IMR-90 (cell line): ENCODE results near the gene PPP5C. TPM values are rescaled to one million over a fixed set of nuclear protein-coding genes. Genes with fewer than 3 reads are reported as not detected.
A peak's percentile ranks its signal among the peaks of the same experiment; 100 is the strongest.

Source experiments
- ATAC-seq: fragments of 200-7000 bp; cut with Tn5 transposase; 2 replicates; pipeline ENCODE4 v1.9.1; 2020; ENCODE audit warnings: low read depth, mild to moderate bottlenecking, moderate library complexity
- BruUV-seq: library from RNA; stranded (reverse); fragments of 400-500 nt; replicated peaks from 2 replicates; lab custom pipeline; 2021; lab: Mats Ljungman, UMichigan
- CTCF ChIA-PET: fragments of 300-600 bp; formaldehyde crosslinking; extraction: SDS; loops from one replicate; lab custom pipeline; 2021; ENCODE audit warnings: antibody characterized with exemption; lab: Yijun Ruan, JAX
- POLR2A ChIA-PET: fragments of 300-600 bp; sonication (Branson Sonifier 250); formaldehyde crosslinking; loops from one replicate; lab custom pipeline; 2022; ENCODE audit warnings: antibody characterized with exemption; ENCODE audit not compliant: unreplicated experiment; lab: Charles Lee
- DNase-seq: peaks from one replicate; pipeline ENCODE4 v3.0.0; 2013
- H2AFZ ChIP-seq: replicated peaks from 2 replicates; pipeline ENCODE3; 2013; ENCODE audit warnings: low read length, mild to moderate bottlenecking; ENCODE audit not compliant: poor library complexity
- H2AK5ac ChIP-seq: 2 replicates; pipeline ENCODE4 v1.6.1; 2013; ENCODE audit warnings: low read depth, low read length, inconsistent platforms
- H2AK9ac ChIP-seq: replicated peaks from 2 replicates; pipeline ENCODE3; 2013; ENCODE audit warnings: mild to moderate bottlenecking, low read depth, low read length, moderate library complexity; ENCODE audit not compliant: poor library complexity
- H2BK120ac ChIP-seq: 2 replicates; pipeline ENCODE4 v1.6.1; 2013; ENCODE audit warnings: low read depth, low read length, inconsistent platforms
- H2BK15ac ChIP-seq: 3 replicates; pipeline ENCODE4 v1.6.1; 2013; ENCODE audit warnings: low read depth, low read length, inconsistent platforms
- H2BK20ac ChIP-seq: 2 replicates; pipeline ENCODE4 v1.6.1; 2013; ENCODE audit warnings: low read depth, mild to moderate bottlenecking, inconsistent platforms, low read length, moderate library complexity
- H2BK5ac ChIP-seq: 2 replicates; pipeline ENCODE4 v1.6.1; 2013; ENCODE audit warnings: mild to moderate bottlenecking, low read depth, low read length, inconsistent platforms; ENCODE audit not compliant: poor library complexity, severe bottlenecking
- H3K14ac ChIP-seq: replicated peaks from 2 replicates; pipeline ENCODE4 v1.6.1; 2013; ENCODE audit warnings: low read depth, low read length, inconsistent platforms
- H3K18ac ChIP-seq: 2 replicates; pipeline ENCODE4 v1.6.1; 2013; ENCODE audit warnings: low read depth, low read length, control low read depth
- H3K23ac ChIP-seq: 2 replicates; pipeline ENCODE4 v1.6.1; 2013; ENCODE audit warnings: low read depth, low read length, inconsistent platforms
- H3K27ac ChIP-seq: 2 replicates; pipeline ENCODE4 v1.5.1; 2013; ENCODE audit warnings: mild to moderate bottlenecking, control low read depth, low read length; ENCODE audit not compliant: insufficient read depth
- H3K27me3 ChIP-seq: 2 replicates; pipeline ENCODE4 v1.6.1; 2013; ENCODE audit warnings: low read length; ENCODE audit not compliant: control insufficient read depth, insufficient read depth
- H3K36me3 ChIP-seq: 2 replicates; pipeline ENCODE4 v1.6.1; 2013; ENCODE audit warnings: low read length, mixed read lengths; ENCODE audit not compliant: control insufficient read depth, insufficient read depth
- H3K4ac ChIP-seq: 2 replicates; pipeline ENCODE4 v1.6.1; 2013; ENCODE audit warnings: low read depth, low read length, inconsistent platforms
- H3K4me1 ChIP-seq: 2 replicates; pipeline ENCODE4 v1.6.1; 2013; ENCODE audit warnings: low read length, mixed read lengths; ENCODE audit not compliant: control insufficient read depth, insufficient read depth
- H3K4me2 ChIP-seq: 2 replicates; pipeline ENCODE4 v1.6.1; 2013; ENCODE audit warnings: low read depth, mild to moderate bottlenecking, control low read depth, low read length, moderate library complexity
- H3K4me3 ChIP-seq: 2 replicates; pipeline ENCODE4 v1.5.1; 2013; ENCODE audit warnings: low read depth, mild to moderate bottlenecking, control low read depth, low read length, moderate library complexity; ENCODE audit not compliant: insufficient read depth
- H3K56ac ChIP-seq: 2 replicates; pipeline ENCODE4 v1.6.1; 2013; ENCODE audit warnings: low read length, inconsistent platforms; ENCODE audit not compliant: insufficient read depth; ENCODE audit errors: extremely low read depth
- H3K79me1 ChIP-seq, 2 experiments: 2 replicates each; pipeline ENCODE4 v1.6.1; 2013; ENCODE audit warnings: low read length in 2 of 2, inconsistent platforms in 1 of 2, low read depth in 1 of 2
- H3K9ac ChIP-seq: 2 replicates; pipeline ENCODE4 v1.6.1; 2013; ENCODE audit warnings: low read depth, low read length, control low read depth
- H3K9me1 ChIP-seq: 2 replicates; pipeline ENCODE4 v1.6.1; 2013; ENCODE audit warnings: low read length, inconsistent platforms; ENCODE audit not compliant: insufficient read depth
- H3K9me3 ChIP-seq: 2 replicates; pipeline ENCODE4 v1.6.1; 2013; ENCODE audit warnings: low read length; ENCODE audit not compliant: control insufficient read depth, insufficient read depth
- H4K20me1 ChIP-seq: 2 replicates; pipeline ENCODE4 v1.6.1; 2013; ENCODE audit warnings: low read length, inconsistent platforms; ENCODE audit not compliant: insufficient read depth
- H4K5ac ChIP-seq: 2 replicates; pipeline ENCODE4 v1.6.1; 2013; ENCODE audit warnings: mild to moderate bottlenecking, low read depth, low read length, control low read depth
- H4K8ac ChIP-seq, 2 experiments: 2 replicates each; pipeline ENCODE4 v1.6.1; 2013; ENCODE audit warnings: low read depth in 2 of 2, low read length in 2 of 2, control low read depth in 1 of 2, inconsistent platforms in 1 of 2
- H4K91ac ChIP-seq: 2 replicates; pipeline ENCODE4 v1.6.1; 2013; ENCODE audit warnings: low read depth, low read length, inconsistent platforms; ENCODE audit not compliant: insufficient read depth
- CEBPB ChIP-seq: IDR thresholded peaks from 2 replicates; pipeline ENCODE4 v1.6.1; 2012; ENCODE audit warnings: low read depth, low read length, improper control_type of control experiment
- FOS ChIP-seq: fragments of 150-350 bp; IDR thresholded peaks from 2 replicates; pipeline ENCODE4 v1.6.1; 2016; ENCODE audit warnings: low read depth, low read length
- MAFK ChIP-seq: IDR thresholded peaks from 2 replicates; pipeline ENCODE4 v1.6.1; 2012; ENCODE audit warnings: low read depth, low read length, improper control_type of control experiment
- MXI1 ChIP-seq: IDR thresholded peaks from 2 replicates; pipeline ENCODE4 v1.6.1; 2012; ENCODE audit warnings: low read depth, mild to moderate bottlenecking, low read length, moderate library complexity, borderline replicate concordance
- NFE2L2 ChIP-seq: fragments of 150-350 bp; IDR thresholded peaks from 2 replicates; pipeline ENCODE4 v1.6.1; 2016; ENCODE audit warnings: low read depth, mild to moderate bottlenecking, low read length
- RAD21 ChIP-seq: IDR thresholded peaks from 2 replicates; pipeline ENCODE4 v1.6.1; 2012; ENCODE audit warnings: low read length, improper control_type of control experiment
- RFX5 ChIP-seq: IDR thresholded peaks from 2 replicates; pipeline ENCODE4 v1.8.0; 2012; ENCODE audit warnings: low read depth, mild to moderate bottlenecking, low read length, moderate library complexity
- WGBS, 2 experiments: methylation state at CpG; one replicate each; pipeline versions ENCODE4 v1.1.5 to v1.1.7; 2013; ENCODE audit warnings: missing lambda C conversion rate in 2 of 2; ENCODE audit not compliant: insufficient read length in 1 of 2; ENCODE audit errors: extremely low coverage in 2 of 2; 5-methylcytosine and 5-hydroxymethylcytosine counted together
- dilution Hi-C: fragments of 300-500 bp; cut with HindIII; formaldehyde crosslinking; loops from one replicate; pipeline ENCODE4 v1.14.3; 2018; ENCODE audit warnings: low sequenced_read_pairs; ENCODE audit not compliant: unreplicated experiment
- in situ Hi-C: fragments of 300-500 bp; cut with MboI; formaldehyde crosslinking; loops from 3 replicates; pipeline ENCODE4 v1.14.3; 2019; ENCODE audit warnings: low sequenced_read_pairs, inconsistent platforms, mixed read lengths
- intact Hi-C: fragments of 100-400 bp; cut with micrococcal nuclease; formaldehyde crosslinking; loops from 2 replicates; pipeline ENCODE4 v1.10.0; 2022
- polyA plus RNA-seq, 3 experiments: library from polyadenylated mRNA; depleted of rRNA; stranded (reverse); fragments of >200 nt; gene quantifications; 2 replicates each; pipeline ENCODE4 v1.2.3, GENCODE V29; 2012; ENCODE audit warnings: low replicate concordance in 1 of 3
- total RNA-seq: library from RNA; depleted of rRNA; stranded (reverse); fragments of >200 nt; gene quantifications from 2 replicates; pipeline ENCODE4 v1.2.3, GENCODE V29; 2012
- TF ChIP-seq, protein P1 (sequence below): conservative IDR thresholded peaks from 2 replicates; pipeline ENCODE4 v1.5.1; 2012; ENCODE audit warnings: mild to moderate bottlenecking, low read depth, low read length, improper control_type of control experiment

PPP5C gene
- total and polyA plus RNA-seq, 2 of the 4 experiments (the other 2 are of a cell fraction) = 80.5 to 128 TPM

DNA sequence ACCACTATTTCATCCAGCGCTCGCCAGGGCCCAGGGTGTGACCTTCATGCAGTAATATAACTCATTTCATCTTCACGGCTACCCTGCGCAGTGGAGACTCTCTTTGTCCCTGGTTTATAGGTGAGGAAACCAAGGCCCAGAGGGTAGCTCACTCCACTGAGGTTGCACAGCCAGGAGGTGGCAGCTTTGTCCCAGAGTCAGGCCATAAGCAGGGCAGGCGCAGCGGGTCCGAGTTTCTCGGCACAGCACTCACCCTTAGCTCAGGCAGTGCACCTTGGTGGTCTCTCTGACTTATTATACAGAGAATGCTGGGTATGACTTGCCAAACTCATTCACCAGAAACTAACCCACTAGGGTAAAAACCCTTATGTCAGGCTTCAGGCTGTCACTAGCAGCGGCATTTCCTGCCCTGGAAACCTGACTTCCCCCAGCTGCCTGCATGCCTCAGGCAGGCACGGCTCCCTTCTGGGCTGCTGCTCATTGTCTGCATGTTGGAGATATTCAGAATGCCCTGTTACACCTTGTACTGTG lies 24.5 kb downstream of the PPP5C start:
- Histone ChIP-seq H4K8ac (peak overlapping the region in 1 of 2 experiments; percentile 26; a peak in 1 of 4 replicates), H3K18ac (no peak overlapping the region), H3K27me3 (no peaks in the 10 kb centered on the region), H3K79me1 (peaks cover 30 to 90% of the 10 kb centered on the region in 2 experiments), H3K14ac (peak overlapping the region; percentile 26; the same call in 1 of the 2 replicates), H3K4me2 (no peak overlapping the region), H2BK20ac (no peak overlapping the region), H3K36me3 (peaks cover 20% of the 10 kb centered on the region), H3K9ac (no peak overlapping the region), H4K91ac (no peak overlapping the region), H3K4me3 (no peak overlapping the region), H3K27ac (no peak overlapping the region), H4K5ac (no peak overlapping the region), H2AFZ (no peak overlapping the region), H2BK15ac (peak overlapping the region; percentile 38; the same call in 1 of the 3 replicates), H2BK5ac (no peak overlapping the region), H3K9me3 (no peaks in the 10 kb centered on the region), H3K4me1 (peaks cover 27% of the 10 kb centered on the region), H3K23ac (peak overlapping the region; percentile 77), H3K4ac (peak overlapping the region; percentile 34), H2AK5ac (peak overlapping the region; percentile 53; the same call in 1 of the 2 replicates), H4K20me1 (peaks cover 32% of the 10 kb centered on the region), H2AK9ac (peak overlapping the region; percentile 44), H3K56ac (no peak overlapping the region), H3K9me1 (peaks cover 37% of the 10 kb centered on the region), H2BK120ac (no peak overlapping the region)
- TF ChIP-seq MXI1 (0 out of 2 replicates have a peak, but pooled peaks have one; percentile 43), FOS (no peak), CEBPB (no peak), RAD21 (no peak), RFX5 (no peak), NFE2L2 (no peak), MAFK (no peak)
- TF ChIP-seq, protein P1, sequence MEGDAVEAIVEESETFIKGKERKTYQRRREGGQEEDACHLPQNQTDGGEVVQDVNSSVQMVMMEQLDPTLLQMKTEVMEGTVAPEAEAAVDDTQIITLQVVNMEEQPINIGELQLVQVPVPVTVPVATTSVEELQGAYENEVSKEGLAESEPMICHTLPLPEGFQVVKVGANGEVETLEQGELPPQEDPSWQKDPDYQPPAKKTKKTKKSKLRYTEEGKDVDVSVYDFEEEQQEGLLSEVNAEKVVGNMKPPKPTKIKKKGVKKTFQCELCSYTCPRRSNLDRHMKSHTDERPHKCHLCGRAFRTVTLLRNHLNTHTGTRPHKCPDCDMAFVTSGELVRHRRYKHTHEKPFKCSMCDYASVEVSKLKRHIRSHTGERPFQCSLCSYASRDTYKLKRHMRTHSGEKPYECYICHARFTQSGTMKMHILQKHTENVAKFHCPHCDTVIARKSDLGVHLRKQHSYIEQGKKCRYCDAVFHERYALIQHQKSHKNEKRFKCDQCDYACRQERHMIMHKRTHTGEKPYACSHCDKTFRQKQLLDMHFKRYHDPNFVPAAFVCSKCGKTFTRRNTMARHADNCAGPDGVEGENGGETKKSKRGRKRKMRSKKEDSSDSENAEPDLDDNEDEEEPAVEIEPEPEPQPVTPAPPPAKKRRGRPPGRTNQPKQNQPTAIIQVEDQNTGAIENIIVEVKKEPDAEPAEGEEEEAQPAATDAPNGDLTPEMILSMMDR = no peak
- DNase-seq (peak; percentile 28), ATAC-seq (peak; percentile 47)
- POLR2A ChIA-PET = no interaction called here
- intact Hi-C loops = no loop called here
- WGBS, 2 experiments = no CpG with 5 or more reads among the region's 10 CpGs
- in situ Hi-C loops = no loop called here
- CTCF ChIA-PET = interaction anchor here (1.0 to 1.1 kb wide), 2 partner anchors 24 kb away, joined by 3 to 6 read pairs; partner anchors contain the start of gene PPP5C
- BruUV-seq = no TSS peak
- dilution Hi-C loops = no loop called here
